ENCODE data around the gene CPNE9.

GRCh38 chr3:9701006-9701405 is 2.6 kb upstream of the CPNE9 start:
- TF ChIP-seq, protein P1, sequence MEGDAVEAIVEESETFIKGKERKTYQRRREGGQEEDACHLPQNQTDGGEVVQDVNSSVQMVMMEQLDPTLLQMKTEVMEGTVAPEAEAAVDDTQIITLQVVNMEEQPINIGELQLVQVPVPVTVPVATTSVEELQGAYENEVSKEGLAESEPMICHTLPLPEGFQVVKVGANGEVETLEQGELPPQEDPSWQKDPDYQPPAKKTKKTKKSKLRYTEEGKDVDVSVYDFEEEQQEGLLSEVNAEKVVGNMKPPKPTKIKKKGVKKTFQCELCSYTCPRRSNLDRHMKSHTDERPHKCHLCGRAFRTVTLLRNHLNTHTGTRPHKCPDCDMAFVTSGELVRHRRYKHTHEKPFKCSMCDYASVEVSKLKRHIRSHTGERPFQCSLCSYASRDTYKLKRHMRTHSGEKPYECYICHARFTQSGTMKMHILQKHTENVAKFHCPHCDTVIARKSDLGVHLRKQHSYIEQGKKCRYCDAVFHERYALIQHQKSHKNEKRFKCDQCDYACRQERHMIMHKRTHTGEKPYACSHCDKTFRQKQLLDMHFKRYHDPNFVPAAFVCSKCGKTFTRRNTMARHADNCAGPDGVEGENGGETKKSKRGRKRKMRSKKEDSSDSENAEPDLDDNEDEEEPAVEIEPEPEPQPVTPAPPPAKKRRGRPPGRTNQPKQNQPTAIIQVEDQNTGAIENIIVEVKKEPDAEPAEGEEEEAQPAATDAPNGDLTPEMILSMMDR (IDR thresholded peaks at IDR 0.05; ENCODE audit: insufficient read depth, low read depth, low read length), result no peak
- TF ChIP-seq EZH2 (IDR thresholded peaks at IDR 0.05; ENCODE audit: insufficient read depth, low read length), result no peak
